IMR-90 (cell line): Measurements from ENCODE around the gene CHD9. TPM values are rescaled to one million over a fixed set of nuclear protein-coding genes. Genes with fewer than 3 reads are reported as not detected.

ENCODE experiments used
- ATAC-seq: fragments of 200-7000 bp; cut with Tn5 transposase; 2 replicates; pipeline ENCODE4 v1.9.1; 2020; ENCODE audit warnings: low read depth, mild to moderate bottlenecking, moderate library complexity
- BruUV-seq: library from RNA; stranded (reverse); fragments of 400-500 nt; replicated peaks from 2 replicates; lab custom pipeline; 2021; lab: Mats Ljungman, UMichigan
- CTCF ChIA-PET: fragments of 300-600 bp; formaldehyde crosslinking; extraction: SDS; loops from one replicate; lab custom pipeline; 2021; ENCODE audit warnings: antibody characterized with exemption; lab: Yijun Ruan, JAX
- POLR2A ChIA-PET: fragments of 300-600 bp; sonication (Branson Sonifier 250); formaldehyde crosslinking; loops from one replicate; lab custom pipeline; 2022; ENCODE audit warnings: antibody characterized with exemption; ENCODE audit not compliant: unreplicated experiment; lab: Charles Lee
- DNase-seq: peaks from one replicate; pipeline ENCODE4 v3.0.0; 2013
- H2AFZ ChIP-seq: replicated peaks from 2 replicates; pipeline ENCODE3; 2013; ENCODE audit warnings: low read length, mild to moderate bottlenecking; ENCODE audit not compliant: poor library complexity
- H2AK5ac ChIP-seq: 2 replicates; pipeline ENCODE4 v1.6.1; 2013; ENCODE audit warnings: low read depth, low read length, inconsistent platforms
- H2AK9ac ChIP-seq: replicated peaks from 2 replicates; pipeline ENCODE3; 2013; ENCODE audit warnings: mild to moderate bottlenecking, low read depth, low read length, moderate library complexity; ENCODE audit not compliant: poor library complexity
- H2BK120ac ChIP-seq: 2 replicates; pipeline ENCODE4 v1.6.1; 2013; ENCODE audit warnings: low read depth, low read length, inconsistent platforms
- H2BK15ac ChIP-seq: 3 replicates; pipeline ENCODE4 v1.6.1; 2013; ENCODE audit warnings: low read depth, low read length, inconsistent platforms
- H2BK20ac ChIP-seq: 2 replicates; pipeline ENCODE4 v1.6.1; 2013; ENCODE audit warnings: low read depth, mild to moderate bottlenecking, inconsistent platforms, low read length, moderate library complexity
- H2BK5ac ChIP-seq: 2 replicates; pipeline ENCODE4 v1.6.1; 2013; ENCODE audit warnings: mild to moderate bottlenecking, low read depth, low read length, inconsistent platforms; ENCODE audit not compliant: poor library complexity, severe bottlenecking
- H3K14ac ChIP-seq: replicated peaks from 2 replicates; pipeline ENCODE4 v1.6.1; 2013; ENCODE audit warnings: low read depth, low read length, inconsistent platforms
- H3K18ac ChIP-seq: 2 replicates; pipeline ENCODE4 v1.6.1; 2013; ENCODE audit warnings: low read depth, low read length, control low read depth
- H3K23ac ChIP-seq: 2 replicates; pipeline ENCODE4 v1.6.1; 2013; ENCODE audit warnings: low read depth, low read length, inconsistent platforms
- H3K27ac ChIP-seq: 2 replicates; pipeline ENCODE4 v1.5.1; 2013; ENCODE audit warnings: mild to moderate bottlenecking, control low read depth, low read length; ENCODE audit not compliant: insufficient read depth
- H3K27me3 ChIP-seq: 2 replicates; pipeline ENCODE4 v1.6.1; 2013; ENCODE audit warnings: low read length; ENCODE audit not compliant: control insufficient read depth, insufficient read depth
- H3K36me3 ChIP-seq: 2 replicates; pipeline ENCODE4 v1.6.1; 2013; ENCODE audit warnings: low read length, mixed read lengths; ENCODE audit not compliant: control insufficient read depth, insufficient read depth
- H3K4ac ChIP-seq: 2 replicates; pipeline ENCODE4 v1.6.1; 2013; ENCODE audit warnings: low read depth, low read length, inconsistent platforms
- H3K4me1 ChIP-seq: 2 replicates; pipeline ENCODE4 v1.6.1; 2013; ENCODE audit warnings: low read length, mixed read lengths; ENCODE audit not compliant: control insufficient read depth, insufficient read depth
- H3K4me2 ChIP-seq: 2 replicates; pipeline ENCODE4 v1.6.1; 2013; ENCODE audit warnings: low read depth, mild to moderate bottlenecking, control low read depth, low read length, moderate library complexity
- H3K4me3 ChIP-seq: 2 replicates; pipeline ENCODE4 v1.5.1; 2013; ENCODE audit warnings: low read depth, mild to moderate bottlenecking, control low read depth, low read length, moderate library complexity; ENCODE audit not compliant: insufficient read depth
- H3K56ac ChIP-seq: 2 replicates; pipeline ENCODE4 v1.6.1; 2013; ENCODE audit warnings: low read length, inconsistent platforms; ENCODE audit not compliant: insufficient read depth; ENCODE audit errors: extremely low read depth
- H3K79me1 ChIP-seq, 2 experiments: 2 replicates each; pipeline ENCODE4 v1.6.1; 2013; ENCODE audit warnings: low read length in 2 of 2, inconsistent platforms in 1 of 2, low read depth in 1 of 2
- H3K9ac ChIP-seq: 2 replicates; pipeline ENCODE4 v1.6.1; 2013; ENCODE audit warnings: low read depth, low read length, control low read depth
- H3K9me1 ChIP-seq: 2 replicates; pipeline ENCODE4 v1.6.1; 2013; ENCODE audit warnings: low read length, inconsistent platforms; ENCODE audit not compliant: insufficient read depth
- H3K9me3 ChIP-seq: 2 replicates; pipeline ENCODE4 v1.6.1; 2013; ENCODE audit warnings: low read length; ENCODE audit not compliant: control insufficient read depth, insufficient read depth
- H4K20me1 ChIP-seq: 2 replicates; pipeline ENCODE4 v1.6.1; 2013; ENCODE audit warnings: low read length, inconsistent platforms; ENCODE audit not compliant: insufficient read depth
- H4K5ac ChIP-seq: 2 replicates; pipeline ENCODE4 v1.6.1; 2013; ENCODE audit warnings: mild to moderate bottlenecking, low read depth, low read length, control low read depth
- H4K8ac ChIP-seq, 2 experiments: 2 replicates each; pipeline ENCODE4 v1.6.1; 2013; ENCODE audit warnings: low read depth in 2 of 2, low read length in 2 of 2, control low read depth in 1 of 2, inconsistent platforms in 1 of 2
- H4K91ac ChIP-seq: 2 replicates; pipeline ENCODE4 v1.6.1; 2013; ENCODE audit warnings: low read depth, low read length, inconsistent platforms; ENCODE audit not compliant: insufficient read depth
- BHLHE40 ChIP-seq: fragments of 150-350 bp; IDR thresholded peaks from 2 replicates; pipeline ENCODE4 v1.6.1; 2016; ENCODE audit warnings: mild to moderate bottlenecking, low read depth, low read length
- FOS ChIP-seq: fragments of 150-350 bp; IDR thresholded peaks from 2 replicates; pipeline ENCODE4 v1.6.1; 2016; ENCODE audit warnings: low read depth, low read length
- RCOR1 ChIP-seq: IDR thresholded peaks from 2 replicates; pipeline ENCODE4 v1.6.1; 2012; ENCODE audit warnings: mild to moderate bottlenecking, low read length, improper control_type of control experiment; ENCODE audit not compliant: insufficient replicate concordance
- WGBS, 2 experiments: methylation state at CpG; one replicate each; pipeline versions ENCODE4 v1.1.5 to v1.1.7; 2013; ENCODE audit warnings: missing lambda C conversion rate in 2 of 2; ENCODE audit not compliant: insufficient read length in 1 of 2; ENCODE audit errors: extremely low coverage in 2 of 2; 5-methylcytosine and 5-hydroxymethylcytosine counted together
- dilution Hi-C: fragments of 300-500 bp; cut with HindIII; formaldehyde crosslinking; loops from one replicate; pipeline ENCODE4 v1.14.3; 2018; ENCODE audit warnings: low sequenced_read_pairs; ENCODE audit not compliant: unreplicated experiment
- in situ Hi-C: fragments of 300-500 bp; cut with MboI; formaldehyde crosslinking; loops from 3 replicates; pipeline ENCODE4 v1.14.3; 2019; ENCODE audit warnings: low sequenced_read_pairs, inconsistent platforms, mixed read lengths
- intact Hi-C: fragments of 100-400 bp; cut with micrococcal nuclease; formaldehyde crosslinking; loops from 2 replicates; pipeline ENCODE4 v1.10.0; 2022
- polyA plus RNA-seq, 3 experiments: library from polyadenylated mRNA; depleted of rRNA; stranded (reverse); fragments of >200 nt; gene quantifications; 2 replicates each; pipeline ENCODE4 v1.2.3, GENCODE V29; 2012; ENCODE audit warnings: low replicate concordance in 1 of 3
- total RNA-seq: library from RNA; depleted of rRNA; stranded (reverse); fragments of >200 nt; gene quantifications from 2 replicates; pipeline ENCODE4 v1.2.3, GENCODE V29; 2012

The CHD9 gene
- total and polyA plus RNA-seq, 2 of the 4 experiments (the other 2 are of a cell fraction): 9.1 to 48.8 TPM

- Histone ChIP-seq H2BK15ac (no peak overlapping the region), H4K8ac (no peak overlapping the region), H3K23ac (no peak overlapping the region), H2AFZ (no peak overlapping the region), H3K9ac (no peak overlapping the region), H4K91ac (no peak overlapping the region), H3K36me3 (peaks cover 32% of the 10 kb centered on the region), H3K9me3 (no peaks in the 10 kb centered on the region), H3K14ac (no peak overlapping the region), H3K4ac (no peak overlapping the region), H4K5ac (no peak overlapping the region), H3K9me1 (0 out of 2 replicates have a peak, but pooled peaks cover 3% of the 10 kb centered on the region), H3K4me1 (peaks cover 6% of the 10 kb centered on the region), H3K27ac (no peak overlapping the region), H3K56ac (no peak overlapping the region), H2AK9ac (no peak overlapping the region), H3K4me3 (no peak overlapping the region), H3K79me1 (peaks cover 18 to 24% of the 10 kb centered on the region in 2 experiments), H3K4me2 (no peak overlapping the region), H2BK120ac (no peak overlapping the region), H2AK5ac (no peak overlapping the region), H2BK5ac (peak overlapping the region; percentile 71), H3K27me3 (no peaks in the 10 kb centered on the region), H2BK20ac (no peak overlapping the region), H3K18ac (no peak overlapping the region), H4K20me1 (0 out of 2 replicates have a peak, but pooled peaks cover 7% of the 10 kb centered on the region)
- no TSS peak for BruUV-seq
- no peak for TF ChIP-seq RCOR1
- TF ChIP-seq FOS: peak; percentile 62
- peak; percentile 75 for TF ChIP-seq BHLHE40
- ATAC-seq: peak; percentile 69; the same call in 1 of the 2 replicates
- in situ Hi-C loops (no loop called here), intact Hi-C loops (no loop called here), dilution Hi-C loops (no loop called here)
- WGBS, 2 experiments: no CpG with 5 or more reads among the region's 3 CpGs
- ChIA-PET CTCF (no interaction called here), POLR2A (no interaction called here)
- DNase-seq: peak; percentile 54
Observed at GRCh38 chr16:53235851-53236250, 181.1 kb downstream of the CHD9 start.
